ENCODE data around the gene PPP1R1C. TPM values are rescaled to one million over a fixed set of nuclear protein-coding genes. Genes with fewer than 3 reads are reported as not detected.

Gene PPP1R1C
- total RNA-seq, 2 experiments from 2014 or later = not detected

GRCh38 chr2:182088681-182089320, 103.1 kb downstream of the PPP1R1C start:
- intact Hi-C loops (cut with micrococcal nuclease; ENCODE audit: unreplicated experiment) = no loop called here
- no peaks in the 10 kb centered on the region for H3K36me3 ChIP-seq (ENCODE audit: insufficient read depth, low read length)
- TF ChIP-seq CTCF (conservative IDR thresholded peaks at IDR 0.05; ENCODE audit: low read length) = no peak
- TF ChIP-seq EZH2phosphoT487 (IDR thresholded peaks at IDR 0.05; ENCODE audit: borderline replicate concordance, low read depth, low read length) = no peak
- no peak overlapping the region for H3K4me2 ChIP-seq (ENCODE audit: low read length)
- no peaks in the 10 kb centered on the region for H3K9me2 ChIP-seq (ENCODE audit: insufficient read depth, low read length)
- no peak for DNase-seq (ENCODE audit: low spot score)
- no peaks in the 10 kb centered on the region for H3K79me2 ChIP-seq (ENCODE audit: insufficient read depth, low read depth, low read length)
- H3K27ac ChIP-seq (ENCODE audit: low read depth, low read length, poor library complexity, severe bottlenecking) = no peak overlapping the region
- no peak overlapping the region for H2AFZ ChIP-seq (ENCODE audit: low read length)
- H3K9me3 ChIP-seq (ENCODE audit: low read length) = no peaks in the 10 kb centered on the region
- ChIA-PET CTCF (ENCODE audit: unreplicated experiment) (no interaction called here), POLR2A (interaction anchor here (0.7 to 1.0 kb wide), 2 partner anchors 14 to 240 kb away, joined by 3 read pairs; no protein-coding TSS in a partner anchor)
- no TSS peak for BruUV-seq (replicated peaks)
- H4K20me1 ChIP-seq (ENCODE audit: insufficient read depth, low read length) = no peaks in the 10 kb centered on the region
- no peak overlapping the region for H3K4me3 ChIP-seq (ENCODE audit: low read depth, low read length, poor library complexity, severe bottlenecking)
- no peaks in the 10 kb centered on the region for H3K4me1 ChIP-seq (ENCODE audit: insufficient read depth, low read length, poor library complexity, severe bottlenecking)

- no peaks in the 10 kb centered on the region for H3K36me3 ChIP-seq (ENCODE audit: insufficient read depth, low read length)
- H3K4me1 ChIP-seq (ENCODE audit: insufficient read depth, low read length, poor library complexity, severe bottlenecking) = no peaks in the 10 kb centered on the region
- CTCF ChIA-PET (ENCODE audit: unreplicated experiment) = no interaction called here
- no peaks in the 10 kb centered on the region for H3K79me2 ChIP-seq (ENCODE audit: insufficient read depth, low read depth, low read length)
- no peak for TF ChIP-seq EZH2phosphoT487 (IDR thresholded peaks at IDR 0.05; ENCODE audit: borderline replicate concordance, low read depth, low read length)
- no peak for TF ChIP-seq CTCF (conservative IDR thresholded peaks at IDR 0.05; ENCODE audit: low read length)
- no peaks in the 10 kb centered on the region for H4K20me1 ChIP-seq (ENCODE audit: insufficient read depth, low read length)
- H3K4me2 ChIP-seq (ENCODE audit: low read length) = no peak overlapping the region
- BruUV-seq (replicated peaks) = no TSS peak
- DNase-seq (ENCODE audit: low spot score) = no peak
- H3K27ac ChIP-seq (ENCODE audit: low read depth, low read length, poor library complexity, severe bottlenecking) = no peak overlapping the region
- no peaks in the 10 kb centered on the region for H3K9me3 ChIP-seq (ENCODE audit: low read length)
- no peak overlapping the region for H3K4me3 ChIP-seq (ENCODE audit: low read depth, low read length, poor library complexity, severe bottlenecking)
- intact Hi-C loops (cut with micrococcal nuclease; ENCODE audit: unreplicated experiment) = no loop called here
- H2AFZ ChIP-seq (ENCODE audit: low read length) = no peak overlapping the region
- POLR2A ChIA-PET = no interaction called here
- H3K9me2 ChIP-seq (ENCODE audit: insufficient read depth, low read length) = no peaks in the 10 kb centered on the region
Measured at GRCh38 chr2:182090486-182090885, 104.8 kb downstream of the PPP1R1C start.

GRCh38 chr2:182097571-182098164, 112.0 kb downstream of the PPP1R1C start:
- no peak for DNase-seq (ENCODE audit: low spot score)
- no peaks in the 10 kb centered on the region for H3K79me2 ChIP-seq (ENCODE audit: insufficient read depth, low read depth, low read length)
- no peak overlapping the region for H3K27ac ChIP-seq (ENCODE audit: low read depth, low read length, poor library complexity, severe bottlenecking)
- H3K9me3 ChIP-seq (ENCODE audit: low read length) = no peaks in the 10 kb centered on the region
- no TSS peak for BruUV-seq (replicated peaks)
- CTCF ChIA-PET (ENCODE audit: unreplicated experiment) = no interaction called here
- H3K4me3 ChIP-seq (ENCODE audit: low read depth, low read length, poor library complexity, severe bottlenecking) = no peak overlapping the region
- no peaks in the 10 kb centered on the region for H3K4me1 ChIP-seq (ENCODE audit: insufficient read depth, low read length, poor library complexity, severe bottlenecking)
- intact Hi-C loops (cut with micrococcal nuclease; ENCODE audit: unreplicated experiment) = no loop called here
- TF ChIP-seq CTCF (conservative IDR thresholded peaks at IDR 0.05; ENCODE audit: low read length) (no peak), EZH2phosphoT487 (IDR thresholded peaks at IDR 0.05; ENCODE audit: borderline replicate concordance, low read depth, low read length) (no peak)
- no peak overlapping the region for H3K4me2 ChIP-seq (ENCODE audit: low read length)
- H3K9me2 ChIP-seq (ENCODE audit: insufficient read depth, low read length) = no peaks in the 10 kb centered on the region
- no peaks in the 10 kb centered on the region for H4K20me1 ChIP-seq (ENCODE audit: insufficient read depth, low read length)
- POLR2A ChIA-PET = no interaction called here
- H3K36me3 ChIP-seq (ENCODE audit: insufficient read depth, low read length) = no peaks in the 10 kb centered on the region
- H2AFZ ChIP-seq (ENCODE audit: low read length) = no peak overlapping the region
